HG02870 (cell line): Measurements from ENCODE around the gene RALGAPA1.
"Not testable (repeated sequence)": the region's sequence is repeated elsewhere in the genome, so short reads cannot be mapped to it uniquely, and the experiment has no call there.

Experiments used
- ATAC-seq: cut with Tn5 transposase; IDR thresholded peaks from one replicate; pipeline ENCODE4 v1.9.1; 2021; ENCODE audit warnings: mild to moderate bottlenecking, moderate library complexity; ENCODE audit not compliant: unreplicated experiment

RALGAPA1 gene

DNA sequence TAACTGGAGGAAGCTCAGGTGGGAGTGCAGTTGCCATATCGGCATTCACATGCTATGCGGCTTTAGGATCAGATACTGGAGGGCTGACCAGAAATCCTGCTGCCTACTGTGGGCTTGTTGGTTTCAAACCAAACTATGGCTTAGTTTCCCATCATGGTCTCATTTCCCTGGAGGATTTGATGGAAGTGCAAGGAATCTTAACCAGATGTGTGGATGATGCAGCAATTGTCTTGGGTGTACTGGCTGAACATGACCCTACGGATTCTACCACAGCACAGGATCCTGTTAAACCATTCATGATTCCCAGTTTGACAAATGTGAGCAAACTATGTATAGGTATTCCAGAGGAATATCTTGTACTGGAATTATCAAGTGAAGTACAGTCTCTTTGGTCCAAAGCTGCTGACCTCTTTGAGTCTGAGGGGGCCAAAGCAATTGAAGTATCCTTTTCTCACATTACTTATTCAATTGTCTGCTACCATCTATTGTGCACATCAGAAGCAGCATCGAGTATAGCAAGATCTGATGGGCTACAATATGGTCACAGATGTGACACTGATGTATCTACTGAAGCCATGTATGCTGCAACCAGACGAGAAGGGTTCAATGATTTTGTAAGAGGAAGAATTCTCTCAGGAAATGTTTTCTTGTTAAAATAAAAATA lies 42.9 kb downstream of the RALGAPA1 start:
- no peak for ATAC-seq

DNA sequence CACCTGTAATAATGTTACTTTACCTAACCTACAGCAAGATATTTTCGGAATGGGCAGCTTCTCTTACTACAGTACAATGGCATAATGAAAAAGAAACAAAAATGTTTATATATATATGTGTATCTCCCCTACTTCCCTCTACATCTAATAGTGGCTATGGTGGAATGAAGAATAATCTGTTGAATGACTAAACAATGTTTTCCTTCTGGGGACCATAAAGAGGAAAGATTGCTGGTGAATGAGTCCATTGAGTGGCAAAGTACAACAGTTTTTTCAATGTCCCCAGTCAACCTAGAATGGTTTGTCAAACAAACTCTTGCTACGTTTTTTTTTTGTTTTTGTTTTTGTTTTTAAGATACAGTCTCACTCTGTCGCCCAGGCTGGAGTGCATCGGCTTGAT lies 47.2 kb downstream of the RALGAPA1 start:
- no peak for ATAC-seq

DNA sequence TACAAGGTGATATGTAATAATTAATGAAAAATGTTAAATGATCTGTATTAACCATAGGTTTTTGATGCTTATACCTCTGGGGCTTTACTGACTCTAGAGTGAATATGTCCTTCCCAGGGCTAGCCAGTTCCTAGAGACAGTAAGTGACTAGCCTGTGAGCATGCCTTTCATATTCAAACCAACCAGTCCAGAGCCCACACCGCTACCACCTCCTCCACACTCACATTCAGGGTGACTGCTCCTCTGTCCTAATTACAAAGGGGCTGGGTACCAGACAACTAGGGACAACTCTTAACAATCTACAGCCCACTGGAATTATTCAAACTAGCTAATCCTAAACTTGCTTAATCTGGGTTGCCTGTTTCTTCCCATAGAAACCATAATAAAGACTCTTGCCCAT lies 49.0 kb downstream of the RALGAPA1 start:
- ATAC-seq: no peak

DNA sequence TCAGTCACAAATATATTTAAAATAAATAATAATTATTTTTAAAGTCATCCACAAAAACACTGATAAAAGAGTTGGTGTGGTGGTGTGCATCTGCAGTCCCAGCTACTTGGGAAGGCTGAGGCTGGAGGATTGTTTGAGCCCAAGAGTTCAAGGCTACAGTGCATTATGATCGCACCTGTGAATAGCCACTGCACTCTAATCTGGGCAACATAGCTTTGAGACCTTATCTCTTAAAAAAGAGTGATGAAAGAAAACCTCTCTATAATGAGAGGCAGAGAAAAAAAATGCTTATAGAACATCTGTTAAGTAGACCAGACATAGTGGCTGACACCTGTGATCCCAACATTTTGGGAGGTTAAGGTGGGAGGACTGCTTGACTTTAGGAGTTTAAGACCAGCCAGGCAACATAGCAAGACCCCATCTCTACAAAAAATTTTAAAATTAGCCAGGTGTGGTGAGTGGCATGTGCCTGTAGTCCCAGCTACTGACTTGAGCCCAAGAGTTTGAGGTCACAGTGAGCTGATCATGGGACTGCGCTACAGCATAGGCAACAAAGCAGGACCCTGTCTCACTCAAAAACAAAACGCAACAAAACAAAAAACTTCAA lies 50.5 kb downstream of the RALGAPA1 start:
- no peak for ATAC-seq

DNA sequence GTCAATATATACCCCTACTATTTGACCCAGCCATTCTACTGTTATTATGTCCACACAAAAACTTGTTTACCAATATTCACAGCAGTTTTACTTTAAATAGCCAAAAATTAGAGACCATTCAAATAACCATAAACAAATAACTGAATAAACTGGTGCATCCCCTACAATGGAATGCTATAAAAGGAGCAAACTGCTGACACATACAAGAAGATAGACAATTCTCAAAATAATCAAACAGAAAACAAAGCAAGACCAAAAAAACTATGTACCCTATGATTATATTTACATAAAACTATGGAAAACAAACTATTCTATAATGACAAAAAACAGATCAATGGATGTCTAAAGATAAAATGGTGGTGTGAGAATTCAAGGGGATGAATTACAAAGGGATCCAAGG lies 54.4 kb downstream of the RALGAPA1 start:
- ATAC-seq: no peak

DNA sequence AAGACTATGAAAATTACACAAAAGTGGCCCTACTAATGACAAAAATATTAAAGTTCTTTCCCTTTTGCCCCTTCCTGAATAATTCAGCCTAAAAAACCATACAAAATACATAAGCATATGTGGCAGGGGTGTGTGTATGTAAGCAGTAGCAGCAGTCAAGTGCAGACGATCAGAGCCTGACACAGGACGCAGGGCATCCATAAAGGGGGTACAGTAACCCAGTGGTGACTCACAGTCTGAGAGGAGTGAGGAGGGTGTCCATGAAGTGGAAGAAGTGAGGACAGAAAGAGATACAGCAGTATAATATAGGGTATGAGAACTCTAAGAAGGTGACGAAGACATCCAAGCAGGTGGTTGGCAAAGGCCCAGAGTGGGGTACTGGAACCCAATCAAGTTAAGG lies 56.7 kb downstream of the RALGAPA1 start:
- ATAC-seq: no peak

DNA sequence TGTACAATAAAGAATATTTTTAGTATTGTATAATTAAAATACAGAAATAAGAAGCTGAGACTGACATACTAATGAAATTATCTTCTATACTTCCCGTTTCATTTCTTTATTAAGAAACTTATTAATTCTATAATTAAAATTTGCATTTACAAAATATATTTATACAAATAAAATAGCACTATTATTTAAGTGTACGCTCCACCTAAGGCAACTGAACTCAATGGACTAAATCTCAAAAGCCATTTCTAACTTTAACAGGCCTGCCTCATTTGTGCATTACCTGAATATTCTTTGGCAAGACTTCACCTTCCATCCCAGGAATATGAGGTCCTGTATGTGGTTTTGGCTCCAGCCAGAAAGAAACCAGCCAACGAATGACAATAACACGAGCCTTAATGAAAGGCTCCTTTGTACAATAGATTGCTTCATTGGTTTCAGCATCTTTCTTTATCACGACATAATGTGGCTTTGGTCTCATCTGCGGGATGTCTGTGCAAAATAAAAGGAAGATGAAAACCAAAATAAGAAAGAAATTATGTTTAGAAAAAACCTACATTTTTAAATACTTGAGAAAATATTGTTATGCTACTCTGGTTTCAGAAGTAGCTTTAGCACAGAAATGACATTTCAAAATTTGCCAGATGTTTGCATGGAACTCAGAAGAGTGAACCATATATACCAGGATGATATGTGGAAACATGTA lies 58.7 kb downstream of the RALGAPA1 start:
- no peak for ATAC-seq

DNA sequence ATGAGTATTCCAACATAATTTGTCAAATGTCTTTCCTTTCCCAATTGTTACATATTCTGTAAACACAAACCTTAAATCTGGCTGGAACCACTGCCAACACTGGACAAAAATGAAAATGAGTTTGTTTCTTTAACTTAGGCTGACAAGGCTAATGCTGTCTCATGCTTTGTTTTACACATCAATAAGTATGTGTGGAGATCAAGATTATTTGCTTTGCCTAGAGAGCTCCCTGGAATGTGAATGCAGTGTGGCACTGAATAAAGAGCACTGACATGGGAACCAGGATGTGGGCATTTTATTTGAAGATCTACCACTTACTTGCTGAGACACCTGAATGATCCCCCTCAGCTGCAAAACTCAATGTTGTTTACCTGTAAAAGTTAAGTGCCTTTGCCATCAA lies 61.7 kb downstream of the RALGAPA1 start:
- ATAC-seq: no peak

DNA sequence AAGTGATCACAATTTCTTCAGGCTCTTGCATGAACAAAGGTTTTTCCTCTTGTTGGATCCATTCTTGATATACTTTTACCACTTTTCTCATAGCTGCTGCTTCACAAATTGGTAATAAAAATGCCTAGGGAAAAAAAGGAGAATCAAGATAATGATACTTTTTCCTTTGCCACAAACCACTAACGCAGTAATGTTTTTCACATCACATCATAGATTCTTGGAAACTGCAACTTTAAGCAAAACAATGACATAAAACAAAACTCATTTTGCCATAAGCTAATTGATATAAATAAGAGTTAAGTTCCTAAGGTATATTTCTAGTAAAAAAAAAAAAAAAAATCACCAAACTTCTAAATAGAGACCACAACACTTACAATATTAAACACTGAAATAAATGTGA lies 66.7 kb downstream of the RALGAPA1 start:
- ATAC-seq: no peak

DNA sequence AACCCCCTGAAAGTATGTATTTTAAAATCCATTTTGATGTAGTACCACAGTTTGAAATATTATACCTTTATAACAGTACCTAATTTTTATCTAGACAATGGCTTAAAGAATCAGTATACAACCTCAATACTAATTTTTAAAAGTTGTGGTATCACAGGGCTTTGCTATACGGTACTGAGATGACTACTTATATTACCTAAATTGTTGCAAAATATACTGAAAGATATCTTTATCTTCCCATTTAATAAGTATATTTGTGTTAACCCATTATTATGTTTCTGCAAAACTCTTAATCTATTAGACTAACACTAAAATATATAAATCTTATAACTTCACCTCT lies 67.1 kb downstream of the RALGAPA1 start:
- no peak for ATAC-seq

DNA sequence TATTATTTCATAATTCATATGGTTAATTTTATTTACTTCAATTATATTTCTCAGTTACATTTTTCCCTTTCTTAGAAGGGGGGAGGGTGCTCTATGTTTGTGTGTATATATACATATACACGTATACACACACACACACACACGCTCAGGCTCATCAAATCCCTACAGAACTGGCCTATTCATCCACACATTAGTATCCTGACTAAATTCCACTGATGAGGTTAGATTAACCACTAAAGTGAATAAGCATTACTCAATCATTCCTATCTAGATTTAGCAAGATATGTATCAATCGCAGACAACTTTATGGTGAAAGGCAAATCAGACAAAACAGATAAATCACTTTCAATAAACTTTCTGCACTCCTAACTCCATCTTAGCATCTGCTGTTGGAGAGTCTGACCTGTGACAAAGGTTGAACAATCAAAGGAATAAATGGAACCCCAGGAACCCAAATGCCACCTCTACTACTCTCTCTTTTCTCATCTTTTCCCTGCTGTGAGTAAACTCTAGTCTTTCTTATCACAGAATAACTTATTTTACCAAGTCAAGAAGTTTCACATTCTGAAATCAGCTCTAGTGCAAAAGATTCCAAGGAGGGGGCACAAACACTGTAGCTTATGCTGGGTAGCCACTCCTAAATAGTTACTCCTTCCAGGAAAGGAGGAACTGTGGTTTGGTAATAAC lies 67.6 kb downstream of the RALGAPA1 start:
- ATAC-seq: no peak

DNA sequence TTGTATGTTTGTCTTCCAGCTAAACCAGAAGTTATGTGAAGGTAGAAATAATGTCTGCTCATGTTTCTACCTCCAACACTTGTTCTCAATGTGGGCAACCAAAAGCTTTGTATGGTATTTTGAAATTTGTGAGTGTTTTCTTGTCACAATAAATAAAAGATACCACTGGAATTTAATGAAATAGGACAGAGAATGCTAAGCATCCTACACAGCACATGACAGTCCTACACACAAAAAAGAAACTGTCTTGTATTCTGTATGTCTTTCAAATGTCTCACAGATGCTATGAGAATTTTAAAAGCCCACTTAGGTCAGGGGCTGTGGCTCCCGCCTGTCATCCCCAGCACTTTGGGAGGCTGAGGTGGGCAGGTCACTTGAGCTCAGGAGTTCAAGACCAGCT lies 68.9 kb downstream of the RALGAPA1 start:
- no peak for ATAC-seq

DNA sequence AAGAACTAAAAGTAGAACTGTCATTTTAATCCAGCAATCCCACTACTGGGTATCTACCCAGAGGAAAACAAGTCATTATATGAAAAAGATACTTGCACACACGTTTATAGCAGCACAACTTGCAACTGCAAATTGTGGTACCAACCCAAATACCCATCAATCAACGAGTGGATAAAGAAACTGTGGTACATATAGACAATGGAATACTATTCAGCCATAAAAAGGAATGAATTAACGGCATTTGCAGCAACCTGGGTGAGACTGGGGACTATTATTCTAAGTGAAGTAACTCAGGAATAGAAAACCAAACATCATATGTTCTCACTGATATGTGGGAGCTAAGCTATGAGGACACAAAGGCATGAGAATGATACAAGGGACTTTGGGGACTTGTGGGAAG lies 73.9 kb downstream of the RALGAPA1 start:
- ATAC-seq: not testable (repeated sequence)

DNA sequence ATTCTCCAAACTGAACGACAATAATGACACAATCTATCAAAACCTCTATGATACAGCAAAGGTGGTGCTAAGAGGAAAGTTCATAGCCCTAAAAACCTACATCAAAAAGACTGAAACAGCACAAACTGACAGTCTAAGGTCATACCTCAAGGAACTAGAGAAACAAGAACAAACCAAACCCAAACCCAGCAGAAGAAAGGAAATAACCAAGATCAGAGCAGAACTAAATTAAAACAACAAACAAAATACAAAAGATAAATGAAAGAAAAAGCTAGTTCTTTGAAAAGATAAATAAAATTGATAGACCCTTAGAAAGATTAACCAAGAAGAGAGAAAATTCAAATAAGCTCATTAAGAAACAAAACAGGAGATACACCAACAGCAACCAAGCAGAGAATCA lies 75.6 kb downstream of the RALGAPA1 start:
- ATAC-seq: not testable (repeated sequence)

DNA sequence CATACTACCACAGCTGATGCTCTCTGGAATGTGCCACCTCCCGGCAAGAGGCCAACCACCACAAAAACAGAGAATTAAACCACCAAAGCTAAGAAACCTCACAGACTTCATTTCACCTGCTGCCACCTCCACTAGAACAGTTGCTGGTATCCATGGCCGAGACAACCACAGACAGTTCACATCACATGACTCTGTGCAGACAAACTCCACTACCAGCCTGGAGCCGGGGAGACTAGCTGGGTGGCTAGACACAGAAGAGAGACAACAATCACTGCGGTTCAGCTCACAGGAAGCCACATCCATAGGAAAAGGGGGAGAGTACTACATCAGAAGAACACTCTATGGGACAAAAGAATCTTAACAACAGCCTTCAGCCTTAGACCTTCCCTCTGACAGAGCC lies 78.2 kb downstream of the RALGAPA1 start:
- ATAC-seq: no peak

DNA sequence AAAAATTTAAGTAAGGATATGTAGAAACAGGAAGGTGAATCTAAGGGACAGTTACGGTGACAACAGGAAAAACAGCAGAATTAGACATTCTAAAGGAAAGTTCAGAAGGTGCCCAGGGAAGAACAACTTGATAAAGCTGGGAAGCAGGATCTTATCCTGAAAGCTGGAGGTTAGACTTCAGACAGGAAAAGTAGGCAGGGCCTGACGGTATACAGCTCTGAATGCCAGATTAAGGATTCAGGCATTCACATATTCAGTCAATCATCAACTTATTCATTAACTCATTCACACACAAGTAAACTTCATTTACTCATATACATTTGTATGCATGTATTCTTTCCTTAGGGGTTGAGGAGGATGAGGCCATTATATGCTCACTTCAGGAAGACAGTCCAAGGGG lies 81.3 kb downstream of the RALGAPA1 start:
- no peak for ATAC-seq

DNA sequence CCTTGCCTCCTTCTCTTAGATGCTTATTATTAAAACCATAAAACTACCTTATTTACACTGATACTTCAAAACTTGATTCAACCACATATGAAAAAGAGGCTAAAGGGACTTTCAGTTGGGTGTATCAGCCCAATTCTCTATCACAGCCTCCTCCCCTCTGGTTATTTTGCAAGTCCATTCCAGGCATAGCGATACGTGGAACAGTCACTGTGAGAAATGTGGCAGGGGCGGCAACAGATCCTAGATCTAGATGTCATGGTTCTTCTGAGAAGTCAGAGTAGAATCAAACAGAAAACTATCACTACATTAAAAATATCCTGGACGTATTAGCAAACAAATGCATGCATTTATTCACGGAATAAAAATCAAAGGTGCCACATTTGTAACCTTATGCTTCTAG lies 83.2 kb downstream of the RALGAPA1 start:
- no peak for ATAC-seq

DNA sequence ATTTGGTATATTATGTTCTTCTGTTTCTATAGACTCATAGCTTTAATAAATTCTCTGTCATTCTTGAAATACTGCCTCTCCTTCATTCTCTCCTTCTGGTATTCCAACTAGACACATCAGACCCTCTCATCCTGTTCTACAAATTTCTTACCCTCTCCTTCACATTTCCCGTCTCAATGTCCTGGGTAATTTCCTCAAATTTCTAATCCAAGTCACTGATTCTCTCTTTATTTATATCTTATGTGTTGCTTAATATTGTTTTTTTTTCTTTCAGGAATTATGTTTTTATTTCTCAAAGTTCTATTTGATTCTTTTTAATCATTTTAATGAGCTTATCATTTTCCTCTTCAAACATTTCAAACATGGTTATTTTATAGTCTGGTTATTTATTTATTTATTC lies 94.0 kb downstream of the RALGAPA1 start:
- no peak for ATAC-seq

DNA sequence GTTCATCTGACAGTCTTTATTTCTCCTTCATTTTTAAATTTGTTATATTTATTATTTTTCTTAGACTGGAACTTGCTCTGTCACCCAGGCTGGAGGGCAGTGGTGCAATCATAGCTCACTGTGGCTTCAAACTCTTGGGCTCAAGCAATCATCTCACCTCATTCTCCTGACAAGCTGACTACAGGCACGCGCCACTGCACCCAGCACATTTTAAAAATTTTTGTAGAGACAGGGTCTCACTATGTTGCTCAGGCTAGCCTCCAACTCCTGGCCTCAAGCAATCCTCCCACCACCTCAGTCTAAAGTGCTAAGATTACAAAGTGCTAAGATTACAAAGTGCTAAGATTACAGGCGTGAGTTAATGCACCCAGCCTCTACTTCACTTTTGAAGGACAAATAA lies 96.6 kb downstream of the RALGAPA1 start:
- ATAC-seq: no peak

DNA sequence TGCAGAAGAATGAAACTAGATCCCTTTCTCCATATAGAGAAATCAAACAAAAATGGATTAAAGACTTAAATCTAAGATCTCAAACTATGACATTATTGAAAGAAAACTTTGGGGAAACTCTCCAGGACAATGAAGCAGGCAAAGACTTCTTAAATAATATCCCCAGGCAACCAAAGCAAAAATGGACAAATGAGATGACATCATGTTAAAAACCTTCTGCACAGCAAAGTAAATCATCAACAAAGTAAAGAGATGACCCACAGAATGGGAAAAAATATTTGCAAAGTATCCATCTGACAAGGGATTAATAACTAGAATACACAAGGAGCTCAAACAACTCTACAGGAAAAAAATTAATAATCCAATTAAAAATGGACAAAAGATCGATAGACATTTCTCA lies 101.0 kb downstream of the RALGAPA1 start:
- ATAC-seq: no peak

DNA sequence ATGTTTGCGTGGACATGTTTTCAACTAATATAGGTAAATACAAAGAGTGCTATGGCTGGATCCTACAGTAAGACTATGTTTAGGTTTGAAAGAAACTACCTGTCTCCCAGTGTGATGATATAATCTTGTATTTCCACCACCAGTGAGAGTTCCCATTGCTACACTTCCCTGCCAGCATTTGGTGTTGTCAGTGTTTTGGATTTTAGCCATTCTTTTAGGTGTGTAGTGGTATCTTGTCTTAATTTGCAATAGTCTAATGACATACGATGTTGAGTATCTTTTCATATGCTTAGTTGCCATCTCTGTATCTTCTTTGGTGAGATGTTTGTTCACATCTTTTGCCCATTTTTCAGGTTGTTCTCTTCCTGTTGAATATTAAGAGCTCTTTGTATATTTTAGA lies 103.5 kb downstream of the RALGAPA1 start:
- ATAC-seq: no peak
